Stimulated activated naive CD8-positive, alpha-beta T cell treated with anti-CD3 and anti-CD28 coated beads, Interleukin-15, Interleukin-2, amounts not matched to agents 100 U/mL and 50 U/mL, for 24 hours (primary cell): Measurements from ENCODE around the gene L1TD1.
"Not testable (repeated sequence)": the region's sequence is repeated elsewhere in the genome, so short reads cannot be mapped to it uniquely, and the experiment has no call there.

Source experiments
- ATAC-seq: fragments of 150-1000 bp; cut with Tn5 transposase; one replicate; pipeline ENCODE4 v1.10.0; 2021
- DNase-seq: peaks from one replicate; pipeline ENCODE4 v3.0.0; 2021

L1TD1 gene

DNA sequence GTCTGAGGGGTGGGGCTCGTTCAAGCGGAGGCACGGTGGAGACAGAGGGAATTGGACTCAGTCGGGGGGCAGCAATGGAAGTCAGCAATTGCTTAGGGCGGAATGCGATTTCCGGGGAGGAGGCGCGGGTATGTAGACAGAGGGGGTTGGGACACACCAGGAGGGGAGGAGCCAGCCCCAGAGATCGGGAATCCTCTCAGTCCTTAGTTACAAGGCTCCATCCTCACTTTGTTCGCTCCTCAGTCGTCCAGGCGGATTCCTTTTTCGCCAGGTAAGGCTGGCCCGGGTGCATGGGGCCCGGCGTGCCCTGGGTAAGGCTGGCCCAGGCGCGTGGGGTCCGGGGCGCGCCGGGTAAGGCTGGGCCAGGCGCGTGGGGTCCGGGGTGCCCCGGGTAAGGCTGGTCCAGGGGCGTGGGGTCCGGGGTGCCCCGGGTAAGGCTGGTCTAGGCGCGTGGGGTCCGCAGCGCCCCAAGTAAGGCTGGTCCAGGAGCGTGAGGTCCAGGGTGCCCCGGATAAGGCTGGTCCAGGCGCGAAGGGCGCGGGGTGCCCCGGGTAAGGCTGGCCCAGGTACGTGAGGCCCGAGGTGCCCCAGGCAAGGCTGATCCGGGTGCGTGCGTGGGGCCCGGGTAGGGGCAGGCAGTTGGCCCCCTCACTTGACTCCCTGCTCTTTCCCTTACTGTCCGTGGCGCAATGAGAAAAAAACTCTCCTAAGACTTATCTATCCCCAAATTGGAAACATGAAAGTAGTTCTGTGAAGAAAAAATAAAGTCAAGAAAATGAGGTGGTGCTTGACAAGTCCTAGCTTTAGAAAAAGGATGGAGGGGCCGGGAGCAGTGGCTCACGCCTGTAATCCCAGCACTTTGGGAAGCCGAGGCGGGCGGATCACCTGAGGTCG is at the start of gene L1TD1:
L1TD1 (plus strand) TSS at position 199 of the 894 bp plus-strand sequence. CDS start 11,780 bp downstream, outside the sequence.
- ATAC-seq (peak; percentile 36), DNase-seq (peak; percentile 4)

DNA sequence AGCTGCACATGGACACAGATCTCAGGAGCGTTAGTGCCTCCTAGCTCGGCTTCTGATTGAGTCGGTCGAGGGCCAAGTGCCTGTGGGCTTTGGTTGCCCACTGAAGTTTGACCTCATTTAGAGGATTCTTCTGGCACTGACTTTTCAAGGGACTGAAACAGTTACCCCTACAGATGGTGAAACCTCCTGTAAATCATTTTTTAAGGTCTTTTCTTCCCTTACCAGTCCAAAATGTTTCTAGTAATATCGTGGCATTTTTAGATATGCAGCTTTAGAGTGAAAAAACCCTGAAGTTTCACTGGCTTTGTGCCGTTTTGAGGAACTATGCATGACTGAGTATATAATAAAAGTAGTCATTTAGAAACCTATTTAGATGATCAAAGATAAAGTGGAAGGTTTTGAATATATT is 34.7 kb upstream of the L1TD1 start:
- DNase-seq, result no peak

GRCh38 chr1:62161711-62162110 is 32.9 kb upstream of the L1TD1 start:
- DNase-seq (no peak), ATAC-seq (no peak)

More for the DNA sequence above, 34.7 kb upstream of the L1TD1 start:
- no peak for ATAC-seq

DNA sequence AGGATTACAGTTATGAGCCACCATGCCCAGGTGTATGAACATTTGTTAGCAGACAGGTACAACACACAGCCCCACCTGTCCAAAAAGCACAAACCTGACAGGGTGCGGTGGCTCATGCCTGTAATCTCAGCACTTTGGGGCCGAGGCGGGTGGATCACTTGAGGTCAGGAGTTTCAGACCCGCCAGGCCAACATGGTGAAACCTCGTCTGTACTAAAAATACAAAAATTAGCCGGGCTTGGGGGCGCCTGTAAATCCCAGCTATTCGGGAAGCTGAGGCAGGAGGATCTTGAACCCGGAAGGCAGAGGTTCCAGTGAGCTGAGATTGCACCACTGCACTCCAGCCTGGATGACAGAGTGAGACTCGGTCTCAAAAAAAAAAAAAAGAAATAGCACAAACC is 24.3 kb upstream of the L1TD1 start:
- DNase-seq, ATAC-seq: not testable (repeated sequence)

DNA sequence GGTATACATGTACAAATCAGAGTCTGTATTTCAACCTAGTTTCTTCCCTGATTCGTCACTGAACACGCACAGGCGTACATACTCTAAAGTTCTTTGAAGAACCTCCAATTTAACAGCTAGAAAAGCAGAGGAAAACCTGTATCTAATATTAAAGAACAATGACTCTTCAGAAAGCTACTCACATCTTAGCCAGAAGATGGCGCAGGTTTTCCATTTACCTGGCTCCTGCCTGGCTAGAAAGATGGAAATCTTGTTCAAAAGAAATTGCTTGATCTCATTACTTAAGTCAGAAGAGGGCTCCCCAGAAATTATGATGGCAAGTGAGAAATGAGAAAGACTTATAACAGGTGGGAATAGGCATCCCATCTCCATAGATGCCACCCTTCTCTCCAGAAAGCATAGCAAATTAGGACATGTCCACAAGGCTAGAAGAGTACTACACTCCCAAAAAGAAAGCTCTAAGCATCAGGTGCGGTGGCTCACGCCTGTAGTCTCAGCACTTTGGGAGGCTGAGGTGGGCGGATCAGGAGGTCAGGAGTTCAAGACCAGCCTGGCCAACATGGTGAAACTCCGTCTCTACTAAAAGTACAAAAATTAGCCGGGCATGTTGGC is 19.0 kb upstream of the L1TD1 start:
- no peak for ATAC-seq
- DNase-seq, result peak; percentile 44

- ATAC-seq, result no peak
- DNase-seq, result no peak
Observed at GRCh38 chr1:62176597-62177312, 17.9 kb upstream of the L1TD1 start.

DNA sequence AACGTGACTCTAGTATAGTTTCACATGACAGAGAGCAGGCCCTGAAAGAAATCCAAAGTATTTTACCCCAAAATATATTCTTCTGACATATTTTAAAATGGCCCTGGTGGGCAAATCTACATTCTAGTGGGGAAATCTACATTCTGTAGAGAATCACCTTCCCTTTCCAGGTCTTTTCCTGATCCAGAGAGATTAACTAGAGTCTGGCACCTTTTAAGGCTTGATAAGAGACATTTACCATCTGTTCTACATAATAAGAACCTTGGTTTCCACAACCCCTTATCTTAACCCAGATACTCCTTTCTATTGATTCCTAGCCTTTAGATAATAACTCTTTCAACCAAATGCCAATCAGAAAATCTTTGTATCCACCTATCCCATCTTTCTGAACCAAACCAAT is 17.0 kb upstream of the L1TD1 start:
- ATAC-seq, result no peak
- no peak for DNase-seq

DNA sequence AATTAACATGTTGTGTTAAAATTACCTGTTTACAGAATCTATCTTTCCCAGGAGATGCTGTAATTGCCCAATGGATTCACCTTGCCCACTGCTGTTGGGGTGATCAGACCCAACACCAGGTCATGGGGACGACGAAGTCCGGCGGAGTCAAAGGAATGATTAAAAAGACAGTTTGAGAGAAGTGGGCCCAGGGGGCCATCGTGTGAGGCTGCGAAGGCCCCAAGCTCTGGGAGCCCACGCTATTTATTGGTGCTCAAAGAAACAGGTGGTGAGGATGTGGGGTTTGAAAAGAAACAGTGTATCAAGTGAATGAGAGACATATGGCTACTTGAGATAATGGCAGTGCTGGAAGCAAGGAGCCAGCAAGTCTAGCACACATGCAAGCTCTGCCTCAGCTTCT is 16.3 kb upstream of the L1TD1 start:
- ATAC-seq (no peak), DNase-seq (no peak)

DNA sequence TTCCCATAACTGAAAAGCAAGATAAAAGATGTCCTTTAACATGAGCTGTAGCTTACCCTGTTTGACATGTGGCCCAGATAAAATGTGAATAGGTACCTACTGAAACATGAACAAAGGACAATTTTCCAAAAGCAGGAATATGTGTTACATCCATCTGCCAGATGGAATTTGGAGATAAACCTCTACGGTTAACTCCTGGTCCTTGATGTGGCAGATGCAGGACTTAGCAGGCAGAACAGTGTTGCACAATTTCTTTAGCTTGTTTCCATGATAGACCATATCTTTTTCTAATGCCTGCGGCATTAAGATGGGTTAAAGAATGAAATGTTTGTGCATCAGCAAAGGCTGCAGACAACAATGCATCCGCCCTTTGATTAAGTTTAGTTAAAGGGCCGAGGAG is 14.6 kb upstream of the L1TD1 start:
- not testable (repeated sequence) for DNase-seq, ATAC-seq

- ATAC-seq, result no peak
Observed at GRCh38 chr1:62180639-62181038, 14.0 kb upstream of the L1TD1 start.

DNA sequence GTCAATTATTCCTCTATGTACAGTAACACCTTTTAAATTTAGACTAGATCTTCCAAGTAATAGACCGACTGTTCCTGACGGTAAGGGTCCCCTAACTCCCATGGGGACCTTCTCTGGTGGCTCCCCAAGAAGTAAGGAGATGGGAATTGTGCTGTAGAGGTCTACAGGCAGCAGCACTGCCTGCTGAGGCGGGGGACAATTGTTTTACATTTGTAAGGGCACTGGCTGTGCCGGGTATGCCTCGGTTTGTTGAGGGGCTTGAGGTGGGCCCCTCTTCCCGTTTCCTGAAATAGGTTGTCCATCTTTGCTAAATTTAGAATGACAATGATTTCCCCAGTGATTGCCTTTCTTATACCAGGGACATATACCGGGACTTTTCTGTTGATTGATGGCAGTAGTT is 13.1 kb upstream of the L1TD1 start:
- no peak for DNase-seq

More at GRCh38 chr1:62180639-62181038, 14.0 kb upstream of the L1TD1 start:
- no peak for DNase-seq

DNA sequence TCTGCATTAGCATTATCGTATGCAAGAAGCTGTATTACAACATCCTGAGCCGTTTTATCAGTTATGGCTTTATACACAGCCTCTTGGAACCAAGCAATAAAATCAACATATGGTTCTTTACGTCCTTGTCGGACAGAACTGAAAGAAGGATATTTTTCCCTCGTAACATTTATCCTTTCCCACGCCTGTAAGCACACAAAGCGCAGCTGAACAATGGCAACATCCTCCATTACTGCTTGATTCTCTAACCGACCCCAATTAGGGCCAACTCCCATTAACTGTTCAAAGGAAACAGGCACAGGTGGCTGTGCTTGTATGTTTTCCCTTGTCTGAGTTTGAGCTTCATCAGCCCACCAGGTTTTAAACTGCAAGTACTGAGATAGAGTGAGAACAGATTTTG is 12.5 kb upstream of the L1TD1 start:
- ATAC-seq, result not testable (repeated sequence)

More for the DNA sequence above, 13.1 kb upstream of the L1TD1 start:
- ATAC-seq, result no peak

GRCh38 chr1:62183164-62184020 is 11.3 kb upstream of the L1TD1 start:
- not testable (repeated sequence) for ATAC-seq, DNase-seq

More for the DNA sequence above, 12.5 kb upstream of the L1TD1 start:
- not testable (repeated sequence) for DNase-seq

- ATAC-seq (no peak), DNase-seq (no peak)
Observed at GRCh38 chr1:62184336-62184735, 10.3 kb upstream of the L1TD1 start.

GRCh38 chr1:62185233-62185632 is 9.4 kb upstream of the L1TD1 start:
- not testable (repeated sequence) for ATAC-seq, DNase-seq

DNA sequence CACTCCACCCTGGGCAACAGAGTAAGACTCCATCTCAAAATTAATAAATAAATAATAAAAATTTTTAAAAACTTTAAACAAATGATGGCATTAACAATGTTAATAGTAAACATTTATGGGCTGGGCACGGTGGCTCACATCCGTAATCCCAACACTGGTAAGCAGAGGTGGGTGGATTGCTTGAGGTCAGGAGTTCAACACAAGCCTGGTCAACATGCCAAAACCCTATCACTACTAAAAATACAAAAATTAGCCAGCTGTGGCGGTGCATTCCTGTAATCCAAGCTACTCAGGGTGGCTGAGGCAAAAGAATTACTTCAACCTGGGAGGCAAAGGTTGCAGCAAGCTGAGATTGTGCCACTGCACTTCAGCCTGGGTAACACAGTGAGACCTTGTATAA is 9.0 kb upstream of the L1TD1 start:
- ATAC-seq, result no peak

DNA sequence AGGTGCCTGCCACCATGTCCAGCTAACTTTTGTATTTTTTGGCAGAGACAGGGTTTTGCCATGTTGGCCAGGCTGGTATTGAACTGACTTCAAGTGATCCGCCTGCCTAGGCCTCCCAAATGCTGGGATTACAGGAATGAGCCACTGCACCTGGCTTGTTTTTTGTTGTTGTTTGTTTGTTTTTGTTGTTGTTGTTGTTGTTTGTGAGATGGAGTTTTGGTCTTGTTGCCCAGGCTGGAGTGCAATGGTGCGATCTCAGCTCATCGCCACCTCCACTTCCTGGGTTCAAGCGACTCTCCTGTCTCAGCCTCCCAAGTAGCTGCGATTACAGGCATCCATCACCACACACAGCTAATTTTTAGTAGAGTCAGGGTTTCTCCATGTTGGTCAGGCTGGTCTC is 7.1 kb upstream of the L1TD1 start:
- ATAC-seq (no peak), DNase-seq (no peak)

More for the DNA sequence above, 9.0 kb upstream of the L1TD1 start:
- DNase-seq, result no peak

DNA sequence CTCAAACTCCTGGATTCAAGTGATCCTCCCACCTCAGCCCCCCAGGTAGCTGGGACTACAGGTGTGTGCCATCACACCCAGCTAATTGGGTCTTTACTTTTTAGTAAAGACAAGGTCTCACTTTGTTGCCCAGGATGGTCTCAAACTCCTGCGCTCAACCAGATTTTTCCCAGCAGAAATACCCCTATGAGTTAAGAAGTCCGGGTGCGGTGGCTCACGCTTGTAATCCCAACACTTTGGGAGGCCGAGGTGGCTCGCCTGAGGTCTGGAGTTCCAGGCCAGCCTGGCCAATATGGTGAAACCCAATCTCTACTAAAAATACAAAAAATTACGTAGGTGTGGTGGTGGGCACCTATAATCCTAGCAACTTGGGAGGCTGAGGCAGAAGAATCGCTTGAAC is 6.5 kb upstream of the L1TD1 start:
- DNase-seq (no peak), ATAC-seq (no peak)

DNA sequence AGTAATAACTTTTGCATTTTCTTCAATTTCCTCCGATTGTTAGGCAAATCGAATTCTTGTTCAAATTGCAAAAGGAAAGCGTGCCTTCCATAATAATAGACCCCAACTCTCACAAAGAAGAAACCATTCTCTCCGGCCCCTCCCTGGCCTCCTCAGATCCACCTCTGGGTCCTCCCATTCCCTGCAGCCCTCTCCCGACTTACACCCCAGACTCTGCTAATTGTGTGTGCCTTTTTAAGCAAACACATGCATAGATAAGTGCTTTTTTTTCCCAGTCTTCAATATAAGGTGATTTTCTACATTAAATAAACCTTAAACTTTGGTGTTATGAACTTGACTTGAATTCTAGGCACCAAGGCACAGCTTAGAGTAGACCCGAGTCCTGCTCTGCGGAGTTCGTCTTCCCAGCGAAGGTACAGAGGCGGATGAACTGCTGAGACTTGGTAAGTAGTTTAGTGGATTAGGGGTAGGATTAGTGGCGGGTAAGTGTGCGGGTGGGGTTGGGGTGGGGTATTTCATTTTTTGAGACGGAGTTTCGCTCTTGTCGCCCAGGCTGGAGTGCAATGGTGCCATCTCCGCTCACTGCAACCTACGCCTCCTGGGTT is 1.5 kb downstream of the L1TD1 start:
- DNase-seq (no peak), ATAC-seq (no peak)

GRCh38 chr1:62198069-62198780 is 3.6 kb downstream of the L1TD1 start:
- DNase-seq (no peak), ATAC-seq (no peak)

DNA sequence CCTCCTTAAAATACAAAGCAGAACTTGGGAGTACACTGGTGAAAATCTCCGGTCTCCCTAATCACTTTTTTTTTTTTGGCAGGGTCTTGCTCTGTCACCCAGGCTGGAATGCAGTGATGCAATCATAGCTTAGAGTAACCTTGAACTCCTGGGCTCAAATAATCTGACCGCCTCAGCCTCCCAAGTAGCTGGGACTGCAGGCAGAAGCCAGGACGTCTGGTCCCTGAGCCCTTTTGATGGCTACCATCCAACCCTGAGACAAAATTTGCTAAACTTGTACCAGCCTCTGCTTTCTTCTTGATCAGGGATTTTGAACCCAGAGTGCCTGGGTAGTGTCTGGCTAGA is 4.1 kb downstream of the L1TD1 start:
- ATAC-seq, result no peak
- no peak for DNase-seq
